Spleen (tissue), 11 donors: ENCODE data around the gene TRIM13. TPM values are rescaled to one million over a fixed set of nuclear protein-coding genes. Genes with fewer than 3 reads are reported as not detected.

ENCODE experiments used
- DNase-seq: peaks from one replicate; pipeline ENCODE4 v3.0.0-alpha.2; 2020
- H3K27ac ChIP-seq, 8 donors: fragments of 200-600 bp; sonication (generic) in 7 of 8; 1 replicate in 4 of 8; 2 replicates in 4 of 8; pipeline versions ENCODE4 v1.5.0 to v1.8.0; 2016 to 2021; ENCODE audit warnings: inconsistent platforms in 4 of 8, mild to moderate bottlenecking in 4 of 8, moderate library complexity in 1 of 8
- H3K27me3 ChIP-seq, 7 donors: fragments of 200-600 bp; sonication (generic) in 6 of 7; replicated peaks in 1 of 7; 1 replicate in 4 of 7; 2 replicates in 3 of 7; pipeline versions ENCODE4 v1.5.0 to v1.8.0; 2016 to 2021; ENCODE audit warnings: inconsistent platforms in 3 of 7, mild to moderate bottlenecking in 1 of 7
- H3K36me3 ChIP-seq, 6 donors: fragments of 200-600 bp; sonication (generic) in 5 of 6; 1 replicate in 4 of 6; 2 replicates in 2 of 6; pipeline versions ENCODE4 v1.5.0 to v1.8.0; 2016 to 2021; ENCODE audit warnings: inconsistent platforms in 2 of 6
- H3K4me1 ChIP-seq, 6 donors: fragments of 200-600 bp; sonication (generic) in 5 of 6; 1 replicate in 3 of 6; 2 replicates in 3 of 6; pipeline versions ENCODE4 v1.5.0 to v1.8.0; 2016 to 2021; ENCODE audit warnings: inconsistent platforms in 3 of 6
- H3K4me3 ChIP-seq, 8 donors: fragments of 200-600 bp; sonication (generic) in 7 of 8; 1 replicate in 4 of 8; 2 replicates in 4 of 8; pipeline versions ENCODE4 v1.5.0 to v1.8.0; 2016 to 2021; ENCODE audit warnings: inconsistent platforms in 4 of 8, mild to moderate bottlenecking in 4 of 8, moderate library complexity in 2 of 8
- H3K9me3 ChIP-seq, 8 donors: fragments of 200-600 bp; sonication (generic) in 7 of 8; 1 replicate in 4 of 8; 2 replicates in 4 of 8; pipeline versions ENCODE4 v1.5.0 to v1.8.0; 2016 to 2021; ENCODE audit warnings: inconsistent platforms in 4 of 8
- POLR2A ChIP-seq, 3 donors: fragments of 450-650 bp; IDR thresholded peaks; one replicate each; pipeline ENCODE4 v1.5.1; 2017; ENCODE audit warnings: antibody characterized with exemption in 3 of 3, mild to moderate bottlenecking in 1 of 3
- POLR2AphosphoS5 ChIP-seq, 3 donors: sonication (generic); formaldehyde crosslinking; IDR thresholded peaks; one replicate each; pipeline ENCODE4 v1.5.1; 2017; ENCODE audit warnings: antibody characterized with exemption in 3 of 3
- WGBS, 5 donors: extraction: QIAGEN DNeasy Blood & Tissue Kit in 3 of 5; methylation state at CpG; one replicate each; pipeline versions ENCODE4 v1.1.5 to v1.1.7; 2013 to 2018; 5-methylcytosine and 5-hydroxymethylcytosine counted together
- intact Hi-C: fragments of 100-400 bp; cut with DNase I; formaldehyde crosslinking; loops from one replicate; pipeline ENCODE4 v1.15.0; 2023; ENCODE audit warnings: low total_unique reads
- polyA plus RNA-seq, 3 donors: library from polyadenylated mRNA; stranded (reverse); fragments of 200-250 nt; gene quantifications; one replicate each; pipeline ENCODE4 v1.2.1, GENCODE V29; 2013
- total RNA-seq, 7 donors: library from RNA; depleted of rRNA in 3 of 7; stranded (reverse); fragments of >200 nt in 3 of 7; fragmentation: NEBNext Ultra II Directional in 4 of 7; extraction: Animal tissue kit (Norgen Biotek cat#: 25700) in 4 of 7; gene quantifications; one replicate each; pipeline versions ENCODE4 v1.1.0 to v1.2.1, GENCODE V29; 2016 to 2021
- TF ChIP-seq, protein P1 (sequence below), 11 experiments: fragments of 200-600 bp in 7 of 11; fragments of 450-650 bp in 4 of 11; sonication (generic) in 4 of 11; IDR thresholded peaks in 8 of 11; conservative IDR thresholded peaks in 3 of 11; 1 replicate in 7 of 11; 2 replicates in 4 of 11; pipeline versions ENCODE4 v1.4.0 to v1.8.0; 2016 to 2021; ENCODE audit warnings: antibody characterized with exemption in 11 of 11, inconsistent platforms in 4 of 11, mild to moderate bottlenecking in 1 of 11
- donor health status: healthy with polysubstance abuse.
- donor health status: DM: no; HTN: no; CAD: no; lungs with moderate emphysema.
- donor health status: DM: no; HTN: no; CAD: no.
- donor health status: Bipolar disorder and iron deficiency.
- donor health status: healthy.
- donor health status: DM: no; HTN: no; CAD: no.
- donor health status: DM: yes; HTN: yes; CAD: no.

Gene TRIM13
- total and polyA plus RNA-seq, 10 donors = 17.1 to 29.7 (median 27.1) TPM

DNA sequence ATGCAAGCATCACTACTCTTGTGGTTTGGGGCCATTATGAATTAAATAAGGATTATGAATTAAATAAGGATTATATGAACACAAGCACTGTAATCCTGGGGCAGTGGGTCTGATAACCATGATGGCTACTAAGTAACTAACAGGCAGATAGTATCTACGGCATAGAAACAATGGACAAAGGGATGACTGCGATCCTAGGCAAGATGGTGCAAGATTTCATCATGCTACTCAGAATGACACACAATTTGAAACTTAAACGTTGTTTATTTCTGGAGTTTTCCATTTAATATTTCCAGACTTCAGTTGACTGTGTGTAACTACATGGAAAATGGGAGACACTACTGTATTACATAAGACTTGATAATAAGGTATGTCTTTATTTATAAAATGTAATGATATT lies 33.5 kb downstream of the TRIM13 start:
- TF ChIP-seq, protein P1, sequence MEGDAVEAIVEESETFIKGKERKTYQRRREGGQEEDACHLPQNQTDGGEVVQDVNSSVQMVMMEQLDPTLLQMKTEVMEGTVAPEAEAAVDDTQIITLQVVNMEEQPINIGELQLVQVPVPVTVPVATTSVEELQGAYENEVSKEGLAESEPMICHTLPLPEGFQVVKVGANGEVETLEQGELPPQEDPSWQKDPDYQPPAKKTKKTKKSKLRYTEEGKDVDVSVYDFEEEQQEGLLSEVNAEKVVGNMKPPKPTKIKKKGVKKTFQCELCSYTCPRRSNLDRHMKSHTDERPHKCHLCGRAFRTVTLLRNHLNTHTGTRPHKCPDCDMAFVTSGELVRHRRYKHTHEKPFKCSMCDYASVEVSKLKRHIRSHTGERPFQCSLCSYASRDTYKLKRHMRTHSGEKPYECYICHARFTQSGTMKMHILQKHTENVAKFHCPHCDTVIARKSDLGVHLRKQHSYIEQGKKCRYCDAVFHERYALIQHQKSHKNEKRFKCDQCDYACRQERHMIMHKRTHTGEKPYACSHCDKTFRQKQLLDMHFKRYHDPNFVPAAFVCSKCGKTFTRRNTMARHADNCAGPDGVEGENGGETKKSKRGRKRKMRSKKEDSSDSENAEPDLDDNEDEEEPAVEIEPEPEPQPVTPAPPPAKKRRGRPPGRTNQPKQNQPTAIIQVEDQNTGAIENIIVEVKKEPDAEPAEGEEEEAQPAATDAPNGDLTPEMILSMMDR (IDR thresholded peaks at IDR 0.05 in 8 of 11, conservative IDR thresholded peaks at IDR 0.05 in 3 of 11) = no peak
- no peaks in the 10 kb centered on the region for H3K9me3 ChIP-seq
- peaks cover 0 to 26% (median 5%) of the 10 kb centered on the region in 6 donors for H3K4me1 ChIP-seq
- WGBS, 5 donors = 88 to 97% (median 90%) methylated on average over 3 of the region's 3 CpGs
- no peaks in the 10 kb centered on the region for H3K27me3 ChIP-seq
- H3K36me3 ChIP-seq = peaks cover 0 to 22% (median 2%) of the 10 kb centered on the region in 6 donors
- no peak overlapping the region for H3K4me3 ChIP-seq
- intact Hi-C loops = no loop called here
- no peak overlapping the region for H3K27ac ChIP-seq
- DNase-seq = no peak

- intact Hi-C loops = no loop called here
- Histone ChIP-seq H3K4me1 (peaks cover 0 to 12% (median 0%) of the 10 kb centered on the region in 6 donors), H3K27me3 (no peaks in the 10 kb centered on the region), H3K4me3 (no peak overlapping the region), H3K27ac (peak overlapping the region in 2 of 8 donors; percentile 3 to 9), H3K9me3 (no peaks in the 10 kb centered on the region), H3K36me3 (peaks cover 0 to 5% (median 0%) of the 10 kb centered on the region in 6 donors)
- TF ChIP-seq, protein P1 (IDR thresholded peaks at IDR 0.05 in 8 of 11, conservative IDR thresholded peaks at IDR 0.05 in 3 of 11) = no peak
- TF ChIP-seq POLR2A (IDR thresholded peaks at IDR 0.05) (no peak), POLR2AphosphoS5 (IDR thresholded peaks at IDR 0.05) (no peak)
- no peak for DNase-seq
These were observed 36.9 kb downstream of the TRIM13 start for GRCh38 chr13:50033725-50034124.

- no peaks in the 10 kb centered on the region for H3K27me3 ChIP-seq
- DNase-seq = no peak
- H3K27ac ChIP-seq = no peak overlapping the region
- peaks cover 0 to 41% (median 9%) of the 10 kb centered on the region in 6 donors for H3K36me3 ChIP-seq
- peaks cover 0 to 12% (median 0%) of the 10 kb centered on the region in 6 donors for H3K4me1 ChIP-seq
- H3K9me3 ChIP-seq = no peaks in the 10 kb centered on the region
- no peak for TF ChIP-seq POLR2AphosphoS5 (IDR thresholded peaks at IDR 0.05)
- TF ChIP-seq, protein P1 (IDR thresholded peaks at IDR 0.05 in 8 of 11, conservative IDR thresholded peaks at IDR 0.05 in 3 of 11) = no peak
- no peak for TF ChIP-seq POLR2A (IDR thresholded peaks at IDR 0.05)
- no peak overlapping the region for H3K4me3 ChIP-seq
- intact Hi-C loops = no loop called here
These were observed 40.9 kb downstream of the TRIM13 start for GRCh38 chr13:50037788-50038187.

DNA sequence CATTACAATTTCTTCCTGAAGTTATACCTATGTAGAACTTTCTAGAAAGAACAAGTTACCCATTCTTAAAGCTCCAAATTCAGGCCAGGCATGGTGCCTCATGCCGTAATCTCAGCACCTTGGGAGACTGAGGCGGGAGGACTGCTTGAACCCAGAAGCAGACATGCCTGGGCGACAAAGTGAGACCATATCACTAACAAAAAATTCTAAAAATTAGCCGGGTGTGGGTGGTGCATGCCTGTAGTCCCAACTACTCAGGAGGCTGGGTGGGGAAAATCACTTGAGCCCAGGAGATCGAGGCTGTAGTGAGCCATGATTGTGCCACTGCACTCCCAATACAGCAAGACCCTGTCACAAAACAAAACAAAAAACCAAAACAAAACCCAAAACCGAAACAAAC lies 41.4 kb downstream of the TRIM13 start:
- no peaks in the 10 kb centered on the region for H3K27me3 ChIP-seq
- intact Hi-C loops = no loop called here
- no peak for DNase-seq
- TF ChIP-seq POLR2A (IDR thresholded peaks at IDR 0.05) (no peak), POLR2AphosphoS5 (IDR thresholded peaks at IDR 0.05) (peak in 1 of 3 donors; percentile 8)
- TF ChIP-seq, protein P1 (IDR thresholded peaks at IDR 0.05 in 8 of 11, conservative IDR thresholded peaks at IDR 0.05 in 3 of 11) = no peak
- WGBS, 5 donors = 93 to 98% (median 96%) methylated on average over 6 of the region's 6 CpGs
- H3K4me3 ChIP-seq = no peak overlapping the region
- H3K27ac ChIP-seq = no peak overlapping the region
- peaks cover 0 to 10% (median 0%) of the 10 kb centered on the region in 6 donors for H3K4me1 ChIP-seq
- H3K36me3 ChIP-seq = peaks cover 0 to 46% (median 11%) of the 10 kb centered on the region in 6 donors
- H3K9me3 ChIP-seq = no peaks in the 10 kb centered on the region
